K562 (cell line): ENCODE results near the gene SLC38A1. TPM values are rescaled to one million over a fixed set of nuclear protein-coding genes. Genes with fewer than 3 reads are reported as not detected.

Source experiments
- BCOR ChIP-seq: fragments of 450-650 bp; IDR thresholded peaks from 2 replicates; pipeline ENCODE4 v1.6.1; 2016
- SP2 ChIP-seq: IDR thresholded peaks from 2 replicates; pipeline ENCODE4 v1.6.1; 2011; ENCODE audit warnings: mild to moderate bottlenecking, low read depth, low read length, moderate library complexity; ENCODE audit not compliant: poor library complexity, severe bottlenecking; ENCODE audit errors: extremely low read depth
- ZNF778 ChIP-seq: fragments of 450-650 bp; formaldehyde crosslinking; IDR thresholded peaks from 2 replicates; pipeline ENCODE4 v1.4.0; 2020; ENCODE audit warnings: mild to moderate bottlenecking, moderate library complexity
- ZNF79 ChIP-seq: fragments of 250-450 bp; sonication (Bioruptor Pico); IDR thresholded peaks from 2 replicates; pipeline ENCODE4 v1.4.0; 2020; ENCODE audit warnings: low read depth, mild to moderate bottlenecking, moderate library complexity
- polyA plus RNA-seq, 8 experiments: library from polyadenylated mRNA; depleted of rRNA in 4 of 8; stranded (reverse) in 5 of 8; unstranded in 3 of 8; fragments of >200 nt; fragmentation: Nextera tagmentation in 2 of 8; fragmentation: Illumina TruSeq in 1 of 8; extraction: Ambion mirVana in 2 of 8; extraction: Trizol in 1 of 8; gene quantifications; 2 replicates each; pipeline versions ENCODE4 v1.2.1 to v1.2.3, GENCODE V29; 2011 to 2014; ENCODE audit warnings: inconsistent platforms in 1 of 8, missing spikeins in 1 of 8
- total RNA-seq, 7 experiments: library from RNA; depleted of rRNA in 6 of 7; stranded (reverse); fragments of >200 nt in 6 of 7; fragmentation: Illumina TruSeq in 2 of 7; extraction: Trizol in 2 of 7; gene quantifications; 2 replicates each; pipeline versions ENCODE4 v1.2.1 to v1.2.3, GENCODE V29; 2011 to 2021; ENCODE audit warnings: low replicate concordance in 1 of 7
- TF ChIP-seq, protein P1 (sequence below): fragments of 250-450 bp; sonication (Bioruptor Pico); IDR thresholded peaks from 2 replicates; pipeline ENCODE4 v1.4.0; 2020
- TF ChIP-seq, protein P2 (sequence below): sonication (generic); formaldehyde crosslinking; IDR thresholded peaks from 2 replicates; pipeline ENCODE4 v1.8.1; 2023; ENCODE audit warnings: mild to moderate bottlenecking, missing genetic modification reagents
- TF ChIP-seq, protein P3 (sequence below): fragments of 450-650 bp; IDR thresholded peaks from 2 replicates; pipeline ENCODE4 v1.6.1; 2017; ENCODE audit warnings: antibody characterized with exemption, mild to moderate bottlenecking

Gene SLC38A1
- total and polyA plus RNA-seq, 9 of the 15 experiments (the other 6 are each of a cell fraction or from before 2014, with no cell fraction given): 51.9 to 112 (median 75.0) TPM

DNA sequence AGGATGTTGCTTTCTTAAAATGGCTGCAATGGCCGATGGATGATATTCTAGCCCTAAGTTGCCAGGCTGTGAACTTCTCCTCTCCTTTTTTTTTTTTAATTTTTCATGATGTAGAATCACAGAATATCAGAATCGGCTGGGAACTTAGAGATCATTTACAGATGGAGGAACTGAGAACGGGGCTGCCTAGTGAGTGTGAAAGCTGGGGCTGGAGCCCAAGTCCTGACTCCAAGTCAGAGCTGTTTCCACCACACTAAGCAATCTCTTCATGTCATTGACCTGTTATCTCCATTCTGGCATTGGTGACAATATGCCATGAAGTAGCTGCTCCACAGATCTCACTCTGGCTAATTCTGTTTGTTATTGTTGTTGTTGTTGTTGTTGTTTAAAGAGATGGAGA is 121.7 kb downstream of the SLC38A1 start (continued):
- TF ChIP-seq, protein P1, sequence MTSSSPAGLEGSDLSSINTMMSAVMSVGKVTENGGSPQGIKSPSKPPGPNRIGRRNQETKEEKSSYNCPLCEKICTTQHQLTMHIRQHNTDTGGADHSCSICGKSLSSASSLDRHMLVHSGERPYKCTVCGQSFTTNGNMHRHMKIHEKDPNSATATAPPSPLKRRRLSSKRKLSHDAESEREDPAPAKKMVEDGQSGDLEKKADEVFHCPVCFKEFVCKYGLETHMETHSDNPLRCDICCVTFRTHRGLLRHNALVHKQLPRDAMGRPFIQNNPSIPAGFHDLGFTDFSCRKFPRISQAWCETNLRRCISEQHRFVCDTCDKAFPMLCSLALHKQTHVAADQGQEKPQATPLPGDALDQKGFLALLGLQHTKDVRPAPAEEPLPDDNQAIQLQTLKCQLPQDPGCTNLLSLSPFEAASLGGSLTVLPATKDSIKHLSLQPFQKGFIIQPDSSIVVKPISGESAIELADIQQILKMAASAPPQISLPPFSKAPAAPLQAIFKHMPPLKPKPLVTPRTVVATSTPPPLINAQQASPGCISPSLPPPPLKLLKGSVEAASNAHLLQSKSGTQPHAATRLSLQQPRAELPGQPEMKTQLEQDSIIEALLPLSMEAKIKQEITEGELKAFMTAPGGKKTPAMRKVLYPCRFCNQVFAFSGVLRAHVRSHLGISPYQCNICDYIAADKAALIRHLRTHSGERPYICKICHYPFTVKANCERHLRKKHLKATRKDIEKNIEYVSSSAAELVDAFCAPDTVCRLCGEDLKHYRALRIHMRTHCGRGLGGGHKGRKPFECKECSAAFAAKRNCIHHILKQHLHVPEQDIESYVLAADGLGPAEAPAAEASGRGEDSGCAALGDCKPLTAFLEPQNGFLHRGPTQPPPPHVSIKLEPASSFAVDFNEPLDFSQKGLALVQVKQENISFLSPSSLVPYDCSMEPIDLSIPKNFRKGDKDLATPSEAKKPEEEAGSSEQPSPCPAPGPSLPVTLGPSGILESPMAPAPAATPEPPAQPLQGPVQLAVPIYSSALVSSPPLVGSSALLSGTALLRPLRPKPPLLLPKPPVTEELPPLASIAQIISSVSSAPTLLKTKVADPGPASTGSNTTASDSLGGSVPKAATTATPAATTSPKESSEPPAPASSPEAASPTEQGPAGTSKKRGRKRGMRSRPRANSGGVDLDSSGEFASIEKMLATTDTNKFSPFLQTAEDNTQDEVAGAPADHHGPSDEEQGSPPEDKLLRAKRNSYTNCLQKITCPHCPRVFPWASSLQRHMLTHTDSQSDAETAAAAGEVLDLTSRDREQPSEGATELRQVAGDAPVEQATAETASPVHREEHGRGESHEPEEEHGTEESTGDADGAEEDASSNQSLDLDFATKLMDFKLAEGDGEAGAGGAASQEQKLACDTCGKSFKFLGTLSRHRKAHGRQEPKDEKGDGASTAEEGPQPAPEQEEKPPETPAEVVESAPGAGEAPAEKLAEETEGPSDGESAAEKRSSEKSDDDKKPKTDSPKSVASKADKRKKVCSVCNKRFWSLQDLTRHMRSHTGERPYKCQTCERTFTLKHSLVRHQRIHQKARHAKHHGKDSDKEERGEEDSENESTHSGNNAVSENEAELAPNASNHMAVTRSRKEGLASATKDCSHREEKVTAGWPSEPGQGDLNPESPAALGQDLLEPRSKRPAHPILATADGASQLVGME (CRISPR knock-in tag): no peak
- TF ChIP-seq BCOR (no peak), SP2 (no peak), ZNF778 (CRISPR knock-in tag) (no peak), ZNF79 (CRISPR knock-in tag) (no peak)
- TF ChIP-seq, protein P2, sequence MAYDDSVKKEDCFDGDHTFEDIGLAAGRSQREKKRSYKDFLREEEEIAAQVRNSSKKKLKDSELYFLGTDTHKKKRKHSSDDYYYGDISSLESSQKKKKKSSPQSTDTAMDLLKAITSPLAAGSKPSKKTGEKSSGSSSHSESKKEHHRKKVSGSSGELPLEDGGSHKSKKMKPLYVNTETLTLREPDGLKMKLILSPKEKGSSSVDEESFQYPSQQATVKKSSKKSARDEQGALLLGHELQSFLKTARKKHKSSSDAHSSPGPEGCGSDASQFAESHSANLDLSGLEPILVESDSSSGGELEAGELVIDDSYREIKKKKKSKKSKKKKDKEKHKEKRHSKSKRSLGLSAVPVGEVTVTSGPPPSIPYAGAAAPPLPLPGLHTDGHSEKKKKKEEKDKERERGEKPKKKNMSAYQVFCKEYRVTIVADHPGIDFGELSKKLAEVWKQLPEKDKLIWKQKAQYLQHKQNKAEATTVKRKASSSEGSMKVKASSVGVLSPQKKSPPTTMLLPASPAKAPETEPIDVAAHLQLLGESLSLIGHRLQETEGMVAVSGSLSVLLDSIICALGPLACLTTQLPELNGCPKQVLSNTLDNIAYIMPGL (CRISPR knock-in tag): no peak
- TF ChIP-seq, protein P3, sequence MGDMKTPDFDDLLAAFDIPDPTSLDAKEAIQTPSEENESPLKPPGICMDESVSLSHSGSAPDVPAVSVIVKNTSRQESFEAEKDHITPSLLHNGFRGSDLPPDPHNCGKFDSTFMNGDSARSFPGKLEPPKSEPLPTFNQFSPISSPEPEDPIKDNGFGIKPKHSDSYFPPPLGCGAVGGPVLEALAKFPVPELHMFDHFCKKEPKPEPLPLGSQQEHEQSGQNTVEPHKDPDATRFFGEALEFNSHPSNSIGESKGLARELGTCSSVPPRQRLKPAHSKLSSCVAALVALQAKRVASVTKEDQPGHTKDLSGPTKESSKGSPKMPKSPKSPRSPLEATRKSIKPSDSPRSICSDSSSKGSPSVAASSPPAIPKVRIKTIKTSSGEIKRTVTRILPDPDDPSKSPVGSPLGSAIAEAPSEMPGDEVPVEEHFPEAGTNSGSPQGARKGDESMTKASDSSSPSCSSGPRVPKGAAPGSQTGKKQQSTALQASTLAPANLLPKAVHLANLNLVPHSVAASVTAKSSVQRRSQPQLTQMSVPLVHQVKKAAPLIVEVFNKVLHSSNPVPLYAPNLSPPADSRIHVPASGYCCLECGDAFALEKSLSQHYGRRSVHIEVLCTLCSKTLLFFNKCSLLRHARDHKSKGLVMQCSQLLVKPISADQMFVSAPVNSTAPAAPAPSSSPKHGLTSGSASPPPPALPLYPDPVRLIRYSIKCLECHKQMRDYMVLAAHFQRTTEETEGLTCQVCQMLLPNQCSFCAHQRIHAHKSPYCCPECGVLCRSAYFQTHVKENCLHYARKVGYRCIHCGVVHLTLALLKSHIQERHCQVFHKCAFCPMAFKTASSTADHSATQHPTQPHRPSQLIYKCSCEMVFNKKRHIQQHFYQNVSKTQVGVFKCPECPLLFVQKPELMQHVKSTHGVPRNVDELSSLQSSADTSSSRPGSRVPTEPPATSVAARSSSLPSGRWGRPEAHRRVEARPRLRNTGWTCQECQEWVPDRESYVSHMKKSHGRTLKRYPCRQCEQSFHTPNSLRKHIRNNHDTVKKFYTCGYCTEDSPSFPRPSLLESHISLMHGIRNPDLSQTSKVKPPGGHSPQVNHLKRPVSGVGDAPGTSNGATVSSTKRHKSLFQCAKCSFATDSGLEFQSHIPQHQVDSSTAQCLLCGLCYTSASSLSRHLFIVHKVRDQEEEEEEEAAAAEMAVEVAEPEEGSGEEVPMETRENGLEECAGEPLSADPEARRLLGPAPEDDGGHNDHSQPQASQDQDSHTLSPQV: no peak
